HG03521 (cell line): ENCODE results near the gene KCNK1.

ENCODE experiments used
- ATAC-seq: cut with Tn5 transposase; IDR thresholded peaks from one replicate; pipeline ENCODE4 v1.9.1; 2021; ENCODE audit warnings: mild to moderate bottlenecking, moderate library complexity; ENCODE audit not compliant: unreplicated experiment

KCNK1 gene

DNA sequence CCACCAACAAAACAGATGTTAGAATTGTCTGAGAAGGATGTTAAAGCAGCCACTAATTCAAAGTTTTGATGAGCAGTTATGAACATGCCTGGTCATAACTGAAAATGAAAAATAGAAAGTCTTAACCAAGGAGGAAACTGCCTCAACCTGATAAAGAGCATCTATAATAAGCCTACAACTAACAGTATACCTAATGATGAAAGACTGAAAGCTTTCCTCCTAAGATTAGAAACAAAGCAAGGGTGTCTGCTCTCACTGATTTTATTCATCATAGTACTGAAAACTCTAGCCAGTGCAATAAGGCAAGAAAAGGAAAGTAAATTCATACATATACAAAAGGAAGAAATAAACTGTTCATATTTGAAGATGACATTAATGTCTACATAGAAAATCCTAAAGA, 82.0 kb downstream of the KCNK1 start:
- no peak for ATAC-seq

DNA sequence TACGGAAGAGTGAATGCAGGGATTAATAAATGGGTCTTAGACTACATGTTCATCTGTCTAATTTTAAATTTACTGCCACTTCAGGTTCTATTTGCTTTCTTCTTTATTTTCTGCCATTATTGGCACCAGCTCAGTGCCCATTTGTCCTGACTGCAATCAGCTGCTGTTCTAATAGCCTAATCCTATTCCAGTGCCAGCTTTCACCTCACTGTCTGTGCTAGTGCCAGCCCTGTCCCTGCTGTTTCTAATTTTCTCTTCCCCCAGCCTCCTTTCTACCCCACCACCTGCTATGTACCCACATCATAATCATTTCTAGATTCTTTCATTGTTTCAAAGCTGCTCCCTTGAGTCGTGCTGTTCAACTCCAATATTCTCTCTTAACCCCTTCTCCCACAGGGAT, 86.4 kb downstream of the KCNK1 start:
- ATAC-seq = no peak

DNA sequence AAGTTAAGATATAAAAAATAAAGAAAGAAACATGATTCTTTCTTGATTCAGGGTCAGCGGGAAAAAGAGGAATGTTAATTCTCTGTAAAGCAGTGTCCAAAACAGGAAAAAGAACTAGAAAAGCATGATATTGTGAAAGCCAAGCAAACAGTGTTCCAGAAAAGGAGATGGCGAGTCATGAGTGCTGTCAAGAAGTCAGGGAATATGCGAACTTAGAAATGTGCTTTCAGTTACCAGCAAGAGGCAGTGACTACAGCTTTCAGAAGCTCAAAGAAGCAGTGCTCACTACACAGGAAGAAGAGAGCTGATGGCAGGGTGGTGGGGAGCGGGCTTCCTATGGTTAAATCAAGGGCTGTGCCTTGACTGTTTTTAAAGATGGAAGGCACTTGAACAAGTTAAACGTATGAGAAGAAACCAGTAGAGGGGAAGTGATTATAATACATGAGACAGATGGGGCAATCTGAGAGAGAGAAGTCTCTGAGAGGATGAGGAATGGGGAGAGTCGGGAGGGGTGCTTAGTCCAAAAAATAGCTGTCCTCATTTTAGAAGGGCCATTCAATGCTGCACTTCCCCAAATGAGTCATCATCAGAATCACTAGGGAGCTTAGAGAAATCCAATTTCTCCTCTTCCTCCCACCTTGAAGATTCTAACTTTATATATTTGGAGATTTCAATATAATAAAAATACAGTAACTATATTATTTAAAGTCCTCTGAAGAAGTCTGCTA, 90.4 kb downstream of the KCNK1 start:
- no peak for ATAC-seq

DNA sequence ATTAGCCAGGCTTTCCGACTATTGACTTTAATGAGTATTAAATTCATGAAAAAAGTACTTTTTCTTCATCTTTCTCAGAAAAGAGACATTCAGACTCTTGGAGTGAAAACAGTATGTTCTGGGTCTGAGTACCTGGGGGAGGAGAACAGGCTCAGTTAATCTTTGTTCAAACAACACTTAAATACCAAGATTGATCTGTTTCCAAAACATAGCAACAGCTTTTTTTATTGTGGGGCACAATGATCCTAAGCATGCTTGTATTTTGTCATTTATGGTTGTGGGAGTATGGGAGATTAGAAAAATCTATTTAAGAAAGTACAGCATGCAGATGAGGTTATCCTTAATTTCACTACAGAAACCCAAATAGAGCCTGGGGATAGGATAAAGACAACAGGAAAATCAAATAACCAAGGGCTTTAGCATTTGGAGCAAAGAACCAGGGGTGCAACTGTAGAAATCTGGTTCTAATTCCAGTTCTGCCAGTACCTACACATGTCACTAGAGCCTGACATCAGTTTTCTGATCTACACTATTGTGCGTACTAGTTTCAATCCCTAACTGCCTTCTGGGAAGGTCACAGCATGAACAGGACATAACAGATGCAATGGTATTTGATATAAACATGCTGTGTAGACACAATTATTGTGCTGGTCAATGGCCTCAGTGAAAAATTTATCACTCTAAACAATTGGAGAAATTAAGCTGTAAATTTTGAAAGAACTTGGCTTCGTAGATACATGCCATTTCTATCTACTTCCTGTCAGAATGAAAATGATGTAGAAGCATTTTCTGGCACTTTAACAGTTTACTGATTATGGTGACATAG, 91.2 kb downstream of the KCNK1 start:
- no peak for ATAC-seq

DNA sequence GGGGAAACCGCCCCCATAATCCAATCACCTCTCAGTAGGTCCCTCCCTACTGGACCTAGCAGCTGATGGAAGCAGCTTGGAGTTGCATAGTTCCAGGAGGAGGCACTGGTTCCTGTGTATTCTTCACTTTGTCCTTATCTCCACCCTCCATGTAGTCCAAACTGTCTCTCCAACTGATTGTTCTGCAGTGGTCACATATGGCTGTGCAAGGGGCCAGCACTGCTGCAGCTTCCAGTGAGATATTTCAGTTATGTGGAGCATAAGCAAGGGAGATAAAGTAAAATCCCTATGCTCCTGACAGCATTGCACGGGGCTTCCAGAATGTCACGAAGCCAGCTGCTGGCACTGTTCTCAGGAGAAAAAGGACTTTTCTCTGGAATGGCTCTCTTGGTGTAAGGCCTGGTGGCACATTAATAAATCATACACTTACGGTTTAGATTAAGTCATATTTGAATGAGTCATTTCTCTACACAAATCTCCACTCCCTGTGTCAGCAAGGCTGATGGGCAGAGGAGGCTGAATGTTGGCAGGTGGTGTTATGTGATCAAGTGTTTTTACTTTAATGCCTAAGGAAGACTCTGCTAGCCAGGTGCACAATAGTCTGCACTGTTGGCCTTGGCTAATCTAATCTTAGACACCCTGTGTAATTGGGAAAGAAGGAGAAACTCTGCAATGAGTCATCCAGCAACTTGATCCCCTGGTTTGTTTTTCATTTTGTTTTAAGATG, 93.4 kb downstream of the KCNK1 start:
- no peak for ATAC-seq

DNA sequence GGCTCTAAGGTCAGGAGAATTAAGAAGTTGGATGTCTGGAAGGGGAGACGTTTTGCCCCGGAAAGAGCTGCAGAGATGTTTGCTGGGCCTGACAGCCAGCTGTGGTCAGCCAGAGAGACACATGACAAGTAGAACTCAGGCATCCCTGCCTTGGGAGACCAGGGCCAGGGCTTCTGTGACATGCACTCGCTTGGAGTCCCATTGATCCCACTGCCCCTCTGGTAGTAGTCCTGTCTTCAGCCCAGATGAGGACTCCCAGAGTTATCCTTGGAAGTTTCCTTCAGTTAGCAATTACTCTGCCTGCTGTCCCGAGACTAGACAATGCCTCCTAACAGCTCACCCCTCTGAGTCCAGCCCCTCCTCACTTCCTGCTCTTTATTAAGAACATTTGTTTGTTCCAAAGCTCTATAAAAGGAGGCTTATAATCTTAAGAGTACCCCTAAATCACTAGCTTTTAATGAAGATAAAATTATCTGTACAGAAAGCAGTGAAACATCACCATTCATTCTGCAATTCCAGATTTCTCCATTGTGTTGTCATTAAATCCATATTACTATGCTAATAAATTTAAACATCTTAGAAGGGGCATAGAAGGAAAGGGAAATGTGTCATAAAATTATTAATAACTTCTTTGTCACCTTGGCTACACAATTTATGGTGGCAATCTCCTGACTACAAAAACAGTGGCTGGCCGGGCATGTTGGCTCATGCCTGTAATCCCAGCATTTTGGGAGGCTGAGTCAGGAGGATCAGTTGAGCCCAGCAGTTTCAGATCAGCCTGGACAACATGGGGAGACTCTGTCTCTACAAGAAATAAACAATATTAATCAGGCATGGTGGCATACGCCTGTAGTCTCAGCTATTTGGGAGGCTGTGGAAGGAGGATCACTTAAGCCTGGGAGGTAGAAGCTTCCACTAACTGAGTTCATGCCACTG, 94.2 kb downstream of the KCNK1 start:
- ATAC-seq = no peak

DNA sequence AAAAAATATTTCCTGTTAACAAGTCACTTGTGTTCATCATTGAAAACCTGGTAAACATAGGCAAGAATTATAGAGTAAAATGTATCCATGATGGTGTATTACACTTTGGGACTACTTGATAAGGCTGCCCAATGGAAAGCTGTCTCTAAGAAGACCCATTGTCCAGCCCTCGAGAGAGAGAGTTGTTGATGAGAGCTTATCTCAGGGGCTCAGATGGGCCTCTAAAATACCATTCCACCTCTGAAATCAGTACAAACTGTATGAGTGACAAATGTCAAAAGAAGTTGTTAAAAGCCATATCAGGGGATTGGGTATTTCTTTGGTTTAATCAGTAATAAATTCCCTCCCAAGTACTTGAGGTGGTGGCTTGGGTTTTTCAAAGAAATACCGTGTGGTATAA, 96.1 kb downstream of the KCNK1 start:
- ATAC-seq = no peak

DNA sequence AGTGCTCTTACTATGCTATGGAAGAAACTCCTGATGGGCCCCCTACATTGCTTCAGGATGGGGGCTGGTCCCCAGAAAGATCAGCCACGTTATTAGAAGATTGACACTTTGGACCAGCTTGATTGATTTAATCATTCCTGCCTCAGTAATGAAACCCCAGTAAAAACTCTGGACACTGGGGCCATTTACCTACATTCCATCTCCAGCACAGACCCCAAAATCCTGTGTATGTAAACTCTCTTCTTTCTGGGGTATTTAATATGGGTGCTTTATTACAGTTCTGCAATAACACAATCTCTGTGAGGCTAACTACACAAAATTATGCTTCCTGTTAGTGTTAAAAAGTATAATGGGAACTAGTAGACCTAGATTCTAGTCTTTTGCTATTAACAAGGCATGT, 96.6 kb downstream of the KCNK1 start:
- ATAC-seq = no peak

DNA sequence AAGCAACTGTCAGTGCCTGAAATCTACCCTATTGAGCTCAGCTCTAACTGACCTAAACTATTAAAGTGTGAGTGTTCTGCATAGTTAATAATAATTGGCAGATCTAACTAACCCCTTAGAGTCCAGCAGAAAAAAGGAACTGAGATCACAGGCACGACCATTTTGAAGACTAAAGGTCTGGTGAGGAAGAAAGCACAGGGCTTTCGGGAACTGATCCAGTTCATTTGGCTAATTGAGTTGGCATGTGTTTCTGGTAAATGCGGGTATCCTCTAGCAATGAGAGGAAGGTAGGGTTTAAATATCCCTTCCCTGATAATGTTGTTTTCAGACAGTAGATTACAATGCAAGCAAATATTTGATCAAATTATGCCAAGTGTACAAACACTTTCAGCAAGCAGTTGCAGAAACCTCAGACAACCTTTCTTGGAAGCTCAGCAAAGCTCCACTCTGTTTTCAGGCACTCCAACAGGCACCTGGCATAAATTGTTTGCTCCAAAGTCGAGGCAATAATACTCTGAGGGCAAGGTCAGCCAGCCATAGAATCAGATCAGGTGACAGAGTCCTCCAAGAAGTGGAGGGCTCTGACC, 100.8 kb downstream of the KCNK1 start:
- ATAC-seq = no peak

DNA sequence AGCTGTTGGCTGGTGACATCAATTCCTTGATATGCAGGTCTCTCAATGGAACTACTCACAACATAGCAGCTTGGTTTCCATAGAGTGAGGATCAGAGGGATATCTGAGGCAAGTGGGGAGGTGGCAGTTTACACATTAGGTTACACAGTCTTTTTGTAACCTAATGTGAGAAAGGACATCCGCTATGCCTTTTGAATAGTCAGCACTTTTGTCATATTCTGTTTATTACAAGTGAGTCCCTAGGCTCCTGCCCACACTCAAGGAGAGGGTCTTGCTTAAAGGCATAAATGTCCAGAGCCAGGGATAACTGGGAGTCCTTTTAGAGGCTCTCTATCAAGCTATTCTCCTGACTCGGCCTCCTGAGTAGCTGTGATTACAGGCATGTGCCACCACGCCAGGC, 104.2 kb downstream of the KCNK1 start:
- no peak for ATAC-seq

DNA sequence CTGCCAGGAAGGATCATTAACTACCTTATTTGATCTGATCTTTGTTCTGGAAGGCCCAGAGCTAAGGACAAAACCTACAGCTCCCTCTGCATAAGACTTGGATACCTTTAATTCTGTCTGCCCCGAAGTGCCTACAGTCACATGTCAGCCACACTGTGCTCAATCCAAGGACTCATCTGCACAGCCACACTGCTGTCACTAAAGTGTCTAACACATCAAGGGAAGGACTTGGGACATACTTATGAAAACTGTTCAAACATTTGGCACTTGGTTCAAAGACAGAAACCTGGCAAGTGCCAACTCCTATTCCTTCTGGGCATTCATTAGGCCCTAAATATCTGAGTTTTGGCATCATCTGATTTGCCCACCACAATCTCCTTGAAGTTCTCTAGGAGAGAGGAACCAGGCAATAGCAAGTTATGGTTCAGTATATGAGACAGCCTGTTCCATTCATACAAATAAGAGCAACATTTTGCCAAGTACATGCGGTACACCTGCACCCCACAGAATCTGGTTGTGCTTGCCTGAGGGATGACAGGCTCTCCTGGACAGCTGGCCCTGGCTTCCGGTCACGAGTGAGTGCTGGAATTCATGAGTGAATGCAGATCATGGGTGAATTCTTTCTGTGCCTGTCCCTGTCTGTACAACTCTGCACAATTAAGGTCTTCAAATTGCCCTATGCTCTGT, 105.9 kb downstream of the KCNK1 start:
- ATAC-seq = no peak

DNA sequence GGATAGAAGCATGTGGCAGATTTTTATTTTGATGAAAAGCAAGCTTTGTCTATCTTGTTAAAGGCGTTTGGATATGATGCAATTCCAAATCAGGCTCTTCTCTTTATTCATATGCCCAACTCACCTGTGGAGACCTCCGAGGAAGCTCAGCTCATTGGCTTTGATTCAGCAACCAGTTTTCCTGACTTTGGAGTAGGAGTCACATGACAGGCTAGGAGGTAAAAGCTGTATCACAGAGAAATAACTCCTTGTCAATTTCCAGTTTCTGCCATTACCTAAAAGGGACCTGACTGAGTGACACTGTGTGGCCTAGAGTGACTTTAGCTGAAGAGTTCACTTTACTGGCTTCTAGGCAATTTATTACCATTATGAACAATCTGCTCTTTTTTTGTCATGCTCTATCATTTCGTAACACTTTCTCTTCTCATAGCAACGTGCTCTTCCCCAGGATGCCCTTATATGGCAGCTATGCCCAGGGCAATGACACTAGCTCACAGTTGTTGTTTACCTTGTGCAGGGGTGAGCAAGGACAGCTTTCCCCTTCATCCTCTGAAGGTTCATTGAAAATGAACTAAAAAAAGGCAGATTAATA, 107.2 kb downstream of the KCNK1 start:
- no peak for ATAC-seq
